ENCODE data around the gene TPM4.

DNA sequence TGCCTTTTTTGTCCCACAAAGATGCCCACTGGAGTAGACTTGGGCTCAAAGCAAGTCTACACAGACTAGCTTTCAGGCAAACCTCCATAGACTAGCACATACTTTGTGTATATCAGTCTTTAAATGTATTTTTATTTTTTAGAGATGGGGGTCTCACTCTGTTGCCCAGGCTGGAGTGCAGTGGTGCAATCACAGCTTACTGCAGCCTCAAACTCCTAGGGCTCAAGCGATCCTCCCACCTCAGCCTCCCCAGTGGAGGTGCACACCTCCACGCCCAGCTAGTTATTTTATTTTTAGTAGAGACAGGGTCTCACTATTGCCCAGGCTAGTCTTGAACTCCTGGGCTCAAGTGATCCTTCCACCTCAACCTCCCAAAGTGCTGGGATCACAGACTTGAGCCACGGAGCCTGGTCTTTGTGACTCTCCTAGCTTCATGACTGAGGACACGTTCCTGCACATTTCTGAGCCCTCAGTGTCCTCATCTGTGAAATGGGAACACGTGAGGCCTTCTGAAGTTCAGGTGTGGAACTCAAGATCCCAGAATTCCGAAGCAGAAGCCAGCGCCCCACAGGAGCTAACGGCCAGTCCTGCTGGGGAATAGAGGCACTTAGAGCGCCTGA, 5.1 kb upstream of the TPM4 start:
- TF ChIP-seq, protein P1, sequence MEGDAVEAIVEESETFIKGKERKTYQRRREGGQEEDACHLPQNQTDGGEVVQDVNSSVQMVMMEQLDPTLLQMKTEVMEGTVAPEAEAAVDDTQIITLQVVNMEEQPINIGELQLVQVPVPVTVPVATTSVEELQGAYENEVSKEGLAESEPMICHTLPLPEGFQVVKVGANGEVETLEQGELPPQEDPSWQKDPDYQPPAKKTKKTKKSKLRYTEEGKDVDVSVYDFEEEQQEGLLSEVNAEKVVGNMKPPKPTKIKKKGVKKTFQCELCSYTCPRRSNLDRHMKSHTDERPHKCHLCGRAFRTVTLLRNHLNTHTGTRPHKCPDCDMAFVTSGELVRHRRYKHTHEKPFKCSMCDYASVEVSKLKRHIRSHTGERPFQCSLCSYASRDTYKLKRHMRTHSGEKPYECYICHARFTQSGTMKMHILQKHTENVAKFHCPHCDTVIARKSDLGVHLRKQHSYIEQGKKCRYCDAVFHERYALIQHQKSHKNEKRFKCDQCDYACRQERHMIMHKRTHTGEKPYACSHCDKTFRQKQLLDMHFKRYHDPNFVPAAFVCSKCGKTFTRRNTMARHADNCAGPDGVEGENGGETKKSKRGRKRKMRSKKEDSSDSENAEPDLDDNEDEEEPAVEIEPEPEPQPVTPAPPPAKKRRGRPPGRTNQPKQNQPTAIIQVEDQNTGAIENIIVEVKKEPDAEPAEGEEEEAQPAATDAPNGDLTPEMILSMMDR (IDR thresholded peaks at IDR 0.05): no peak
- TF ChIP-seq POLR2A (IDR thresholded peaks at IDR 0.05): no peak
- no peak for TF ChIP-seq POLR2AphosphoS5 (IDR thresholded peaks at IDR 0.05)

Measured in prostate gland (tissue), 2 donors.